ENCODE results near the gene WHRN.

DNA sequence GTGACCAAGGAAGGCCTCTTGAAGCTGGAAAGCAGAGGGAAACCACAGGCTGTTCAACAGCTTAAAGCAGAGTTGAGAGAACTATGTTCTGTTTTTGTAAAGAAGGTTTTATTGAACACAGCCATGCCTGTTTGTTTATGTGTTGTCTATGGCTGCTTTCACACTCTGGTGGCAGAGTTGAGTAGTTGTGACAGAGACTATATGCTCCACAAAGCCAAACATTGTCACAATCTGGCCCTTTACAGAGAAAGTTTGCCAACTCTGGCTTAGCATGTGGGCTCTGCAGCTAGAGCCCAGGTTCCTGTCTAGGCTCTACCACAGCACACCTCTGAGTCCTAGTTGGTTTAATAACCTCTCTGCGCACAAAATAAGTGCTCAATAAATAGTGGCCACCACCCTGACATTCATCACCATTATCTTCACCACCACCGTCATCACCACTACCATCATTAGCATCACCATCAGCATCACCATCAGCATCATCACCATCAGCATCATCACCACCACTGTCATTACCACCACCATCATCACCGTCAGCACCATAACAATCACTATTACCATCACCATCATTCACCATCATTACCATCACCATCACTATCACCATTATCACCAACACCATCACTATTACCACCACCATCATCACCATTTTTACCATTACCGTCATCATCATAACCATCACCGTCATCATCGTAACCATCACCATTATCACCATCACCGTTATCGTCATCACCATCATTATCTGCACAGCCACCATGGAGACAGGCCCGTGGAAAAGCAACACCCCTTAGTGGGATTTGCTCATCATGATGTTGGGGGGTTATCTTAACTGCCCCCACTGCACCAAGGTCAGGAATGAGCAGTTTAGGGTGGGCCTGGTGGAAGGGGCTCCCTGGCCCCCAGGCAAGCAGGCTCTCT is 135.8 kb downstream of the WHRN start:
- TF ChIP-seq YY1 (IDR thresholded peaks at IDR 0.05; ENCODE audit: insufficient read depth, insufficient read length) (no peak), ZNF274 (IDR thresholded peaks at IDR 0.05; ENCODE audit: low read depth, low read length) (no peak), SUZ12 (IDR thresholded peaks at IDR 0.05; ENCODE audit: extremely low read depth, insufficient read depth, insufficient read length) (no peak)

All from NT2/D1 (cell line).